H1 (cell line): Measurements from ENCODE around the gene ITIH4. TPM values are rescaled to one million over a fixed set of nuclear protein-coding genes. Genes with fewer than 3 reads are reported as not detected.

Source experiments
- ASH2L ChIP-seq: fragments of 200-600, 300-600 bp; sonication (generic); IDR thresholded peaks from one replicate; pipeline ENCODE4 v1.7.1; 2017; ENCODE audit warnings: low read length
- CBX5 ChIP-seq: fragments of 300-800, 300-1000 bp; sonication (generic); IDR thresholded peaks from 2 replicates; pipeline ENCODE4 v1.7.1; 2016; ENCODE audit warnings: antibody characterized with exemption, low read length, low read depth
- CBX8 ChIP-seq: fragments of 300-800, 300-1000 bp; sonication (generic); IDR thresholded peaks from 2 replicates; pipeline ENCODE4 v1.7.1; 2016; ENCODE audit warnings: low read depth, low read length, borderline replicate concordance
- EZH2 ChIP-seq: fragments of 200-600 bp; sonication (generic); IDR thresholded peaks from 2 replicates; pipeline ENCODE4 v1.7.1; 2012; ENCODE audit warnings: low read depth, mild to moderate bottlenecking, moderate library complexity, low read length, inconsistent platforms; ENCODE audit not compliant: severe bottlenecking
- FOSL1 ChIP-seq: IDR thresholded peaks from 2 replicates; pipeline ENCODE4 v1.6.1; 2011; ENCODE audit warnings: mild to moderate bottlenecking, low read depth, low read length, moderate library complexity; ENCODE audit not compliant: insufficient read depth
- HDAC2 ChIP-seq, 2 experiments: fragments of 300-600 bp in 1 of 2; sonication (generic) in 1 of 2; IDR thresholded peaks; 2 replicates each; pipeline ENCODE4 v1.6.1; 2011 to 2012; ENCODE audit warnings: low read depth in 2 of 2, low read length in 2 of 2, mild to moderate bottlenecking in 2 of 2, moderate library complexity in 2 of 2, borderline replicate concordance in 1 of 2, inconsistent platforms in 1 of 2
- MAX ChIP-seq: IDR thresholded peaks from 2 replicates; pipeline ENCODE4 v1.6.1; 2012; ENCODE audit warnings: inconsistent platforms
- PHF8 ChIP-seq: fragments of 200-600 bp; sonication (generic); conservative IDR thresholded peaks from 2 replicates; pipeline ENCODE4 v1.7.1; 2012; ENCODE audit warnings: low read depth, mild to moderate bottlenecking, inconsistent platforms, low read length, moderate library complexity
- RBBP5 ChIP-seq: IDR thresholded peaks from 2 replicates; pipeline ENCODE4 v1.7.1; 2012; ENCODE audit warnings: low read depth, mild to moderate bottlenecking, inconsistent platforms, low read length, moderate library complexity, borderline replicate concordance
- TAF1 ChIP-seq: IDR thresholded peaks from 2 replicates; pipeline ENCODE4 v1.6.1; 2011; ENCODE audit warnings: mild to moderate bottlenecking, low read depth, low read length
- polyA plus RNA-seq, 7 experiments: library from polyadenylated mRNA; depleted of rRNA in 3 of 7; stranded (reverse) in 5 of 7; unstranded in 2 of 7; fragments of >200 nt in 5 of 7; fragments of 200-250 nt in 2 of 7; gene quantifications; 1 replicate in 5 of 7; 2 replicates in 1 of 7; 4 replicates in 1 of 7; pipeline versions ENCODE4 v1.2.1 to v1.2.3, GENCODE V29; 2011 to 2013; ENCODE audit warnings: missing spikeins in 2 of 7, mixed read lengths in 2 of 7
- total RNA-seq: library from RNA; stranded (reverse); fragmentation: NEBNext Ultra II Directional; extraction: Animal tissue kit (Norgen Biotek cat#: 25700); gene quantifications from 2 replicates; pipeline ENCODE4 v1.2.1, GENCODE V29; 2021
- TF ChIP-seq, protein P1 (sequence below): fragments of 300-600 bp; sonication (generic); IDR thresholded peaks from 2 replicates; pipeline ENCODE4 v1.7.1; 2012; ENCODE audit warnings: low read length, moderate library complexity, mild to moderate bottlenecking, inconsistent platforms; ENCODE audit not compliant: insufficient replicate concordance

ITIH4 gene
- total and polyA plus RNA-seq, 2 of the 8 experiments (the other 6 are each of a cell fraction or from before 2014, with no cell fraction given) = 3.4 to 3.7 TPM

GRCh38 chr3:52839268-52839575 is 8.8 kb upstream of the ITIH4 start (continued):
- TF ChIP-seq, protein P1, sequence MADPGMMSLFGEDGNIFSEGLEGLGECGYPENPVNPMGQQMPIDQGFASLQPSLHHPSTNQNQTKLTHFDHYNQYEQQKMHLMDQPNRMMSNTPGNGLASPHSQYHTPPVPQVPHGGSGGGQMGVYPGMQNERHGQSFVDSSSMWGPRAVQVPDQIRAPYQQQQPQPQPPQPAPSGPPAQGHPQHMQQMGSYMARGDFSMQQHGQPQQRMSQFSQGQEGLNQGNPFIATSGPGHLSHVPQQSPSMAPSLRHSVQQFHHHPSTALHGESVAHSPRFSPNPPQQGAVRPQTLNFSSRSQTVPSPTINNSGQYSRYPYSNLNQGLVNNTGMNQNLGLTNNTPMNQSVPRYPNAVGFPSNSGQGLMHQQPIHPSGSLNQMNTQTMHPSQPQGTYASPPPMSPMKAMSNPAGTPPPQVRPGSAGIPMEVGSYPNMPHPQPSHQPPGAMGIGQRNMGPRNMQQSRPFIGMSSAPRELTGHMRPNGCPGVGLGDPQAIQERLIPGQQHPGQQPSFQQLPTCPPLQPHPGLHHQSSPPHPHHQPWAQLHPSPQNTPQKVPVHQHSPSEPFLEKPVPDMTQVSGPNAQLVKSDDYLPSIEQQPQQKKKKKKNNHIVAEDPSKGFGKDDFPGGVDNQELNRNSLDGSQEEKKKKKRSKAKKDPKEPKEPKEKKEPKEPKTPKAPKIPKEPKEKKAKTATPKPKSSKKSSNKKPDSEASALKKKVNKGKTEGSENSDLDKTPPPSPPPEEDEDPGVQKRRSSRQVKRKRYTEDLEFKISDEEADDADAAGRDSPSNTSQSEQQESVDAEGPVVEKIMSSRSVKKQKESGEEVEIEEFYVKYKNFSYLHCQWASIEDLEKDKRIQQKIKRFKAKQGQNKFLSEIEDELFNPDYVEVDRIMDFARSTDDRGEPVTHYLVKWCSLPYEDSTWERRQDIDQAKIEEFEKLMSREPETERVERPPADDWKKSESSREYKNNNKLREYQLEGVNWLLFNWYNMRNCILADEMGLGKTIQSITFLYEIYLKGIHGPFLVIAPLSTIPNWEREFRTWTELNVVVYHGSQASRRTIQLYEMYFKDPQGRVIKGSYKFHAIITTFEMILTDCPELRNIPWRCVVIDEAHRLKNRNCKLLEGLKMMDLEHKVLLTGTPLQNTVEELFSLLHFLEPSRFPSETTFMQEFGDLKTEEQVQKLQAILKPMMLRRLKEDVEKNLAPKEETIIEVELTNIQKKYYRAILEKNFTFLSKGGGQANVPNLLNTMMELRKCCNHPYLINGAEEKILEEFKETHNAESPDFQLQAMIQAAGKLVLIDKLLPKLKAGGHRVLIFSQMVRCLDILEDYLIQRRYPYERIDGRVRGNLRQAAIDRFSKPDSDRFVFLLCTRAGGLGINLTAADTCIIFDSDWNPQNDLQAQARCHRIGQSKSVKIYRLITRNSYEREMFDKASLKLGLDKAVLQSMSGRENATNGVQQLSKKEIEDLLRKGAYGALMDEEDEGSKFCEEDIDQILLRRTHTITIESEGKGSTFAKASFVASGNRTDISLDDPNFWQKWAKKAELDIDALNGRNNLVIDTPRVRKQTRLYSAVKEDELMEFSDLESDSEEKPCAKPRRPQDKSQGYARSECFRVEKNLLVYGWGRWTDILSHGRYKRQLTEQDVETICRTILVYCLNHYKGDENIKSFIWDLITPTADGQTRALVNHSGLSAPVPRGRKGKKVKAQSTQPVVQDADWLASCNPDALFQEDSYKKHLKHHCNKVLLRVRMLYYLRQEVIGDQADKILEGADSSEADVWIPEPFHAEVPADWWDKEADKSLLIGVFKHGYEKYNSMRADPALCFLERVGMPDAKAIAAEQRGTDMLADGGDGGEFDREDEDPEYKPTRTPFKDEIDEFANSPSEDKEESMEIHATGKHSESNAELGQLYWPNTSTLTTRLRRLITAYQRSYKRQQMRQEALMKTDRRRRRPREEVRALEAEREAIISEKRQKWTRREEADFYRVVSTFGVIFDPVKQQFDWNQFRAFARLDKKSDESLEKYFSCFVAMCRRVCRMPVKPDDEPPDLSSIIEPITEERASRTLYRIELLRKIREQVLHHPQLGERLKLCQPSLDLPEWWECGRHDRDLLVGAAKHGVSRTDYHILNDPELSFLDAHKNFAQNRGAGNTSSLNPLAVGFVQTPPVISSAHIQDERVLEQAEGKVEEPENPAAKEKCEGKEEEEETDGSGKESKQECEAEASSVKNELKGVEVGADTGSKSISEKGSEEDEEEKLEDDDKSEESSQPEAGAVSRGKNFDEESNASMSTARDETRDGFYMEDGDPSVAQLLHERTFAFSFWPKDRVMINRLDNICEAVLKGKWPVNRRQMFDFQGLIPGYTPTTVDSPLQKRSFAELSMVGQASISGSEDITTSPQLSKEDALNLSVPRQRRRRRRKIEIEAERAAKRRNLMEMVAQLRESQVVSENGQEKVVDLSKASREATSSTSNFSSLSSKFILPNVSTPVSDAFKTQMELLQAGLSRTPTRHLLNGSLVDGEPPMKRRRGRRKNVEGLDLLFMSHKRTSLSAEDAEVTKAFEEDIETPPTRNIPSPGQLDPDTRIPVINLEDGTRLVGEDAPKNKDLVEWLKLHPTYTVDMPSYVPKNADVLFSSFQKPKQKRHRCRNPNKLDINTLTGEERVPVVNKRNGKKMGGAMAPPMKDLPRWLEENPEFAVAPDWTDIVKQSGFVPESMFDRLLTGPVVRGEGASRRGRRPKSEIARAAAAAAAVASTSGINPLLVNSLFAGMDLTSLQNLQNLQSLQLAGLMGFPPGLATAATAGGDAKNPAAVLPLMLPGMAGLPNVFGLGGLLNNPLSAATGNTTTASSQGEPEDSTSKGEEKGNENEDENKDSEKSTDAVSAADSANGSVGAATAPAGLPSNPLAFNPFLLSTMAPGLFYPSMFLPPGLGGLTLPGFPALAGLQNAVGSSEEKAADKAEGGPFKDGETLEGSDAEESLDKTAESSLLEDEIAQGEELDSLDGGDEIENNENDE = no peak
- no peak for TF ChIP-seq MAX
- TF ChIP-seq EZH2 = no peak
- no peak for TF ChIP-seq PHF8
- no peak for TF ChIP-seq FOSL1
- TF ChIP-seq ASH2L = no peak
- TF ChIP-seq RBBP5 = no peak
- TF ChIP-seq CBX8 = no peak
- TF ChIP-seq TAF1 = no peak
- TF ChIP-seq HDAC2 (IDR thresholded peaks at IDR 0.05; ENCODE audit: borderline replicate concordance in 1 of 2, low read depth in 2 of 2, low read length in 2 of 2) = no peak
- no peak for TF ChIP-seq CBX5
- TF ChIP-seq, all 59 proteins: peak for 0
